Liver (tissue), 3 donors: ENCODE data around the gene SH3BGRL3.

ENCODE experiments used
- GABPA ChIP-seq, 2 donors: IDR thresholded peaks in 1 of 2; conservative IDR thresholded peaks in 1 of 2; 2 replicates each; pipeline ENCODE4 v1.6.1; 2016; ENCODE audit warnings: antibody characterized with exemption in 2 of 2, mild to moderate bottlenecking in 1 of 2, moderate library complexity in 1 of 2
- YY1 ChIP-seq: IDR thresholded peaks from 2 replicates; pipeline ENCODE4 v1.6.1; 2016; ENCODE audit warnings: antibody characterized with exemption, mild to moderate bottlenecking
- TF ChIP-seq, protein P1 (sequence below): fragments of 150-350 bp; IDR thresholded peaks from 2 replicates; pipeline ENCODE4 v1.5.1; 2017; ENCODE audit warnings: improper control_type of control experiment, low read depth, low read length; ENCODE audit not compliant: missing input control
- donor health status: healthy.
- donor health status: healthy.

GRCh38 chr1:26322042-26322331, 42.1 kb downstream of the SH3BGRL3 start:
- TF ChIP-seq GABPA (IDR thresholded peaks at IDR 0.05 in 1 of 2, conservative IDR thresholded peaks at IDR 0.05 in 1 of 2) (no peak), YY1 (no peak)
- TF ChIP-seq, protein P1, sequence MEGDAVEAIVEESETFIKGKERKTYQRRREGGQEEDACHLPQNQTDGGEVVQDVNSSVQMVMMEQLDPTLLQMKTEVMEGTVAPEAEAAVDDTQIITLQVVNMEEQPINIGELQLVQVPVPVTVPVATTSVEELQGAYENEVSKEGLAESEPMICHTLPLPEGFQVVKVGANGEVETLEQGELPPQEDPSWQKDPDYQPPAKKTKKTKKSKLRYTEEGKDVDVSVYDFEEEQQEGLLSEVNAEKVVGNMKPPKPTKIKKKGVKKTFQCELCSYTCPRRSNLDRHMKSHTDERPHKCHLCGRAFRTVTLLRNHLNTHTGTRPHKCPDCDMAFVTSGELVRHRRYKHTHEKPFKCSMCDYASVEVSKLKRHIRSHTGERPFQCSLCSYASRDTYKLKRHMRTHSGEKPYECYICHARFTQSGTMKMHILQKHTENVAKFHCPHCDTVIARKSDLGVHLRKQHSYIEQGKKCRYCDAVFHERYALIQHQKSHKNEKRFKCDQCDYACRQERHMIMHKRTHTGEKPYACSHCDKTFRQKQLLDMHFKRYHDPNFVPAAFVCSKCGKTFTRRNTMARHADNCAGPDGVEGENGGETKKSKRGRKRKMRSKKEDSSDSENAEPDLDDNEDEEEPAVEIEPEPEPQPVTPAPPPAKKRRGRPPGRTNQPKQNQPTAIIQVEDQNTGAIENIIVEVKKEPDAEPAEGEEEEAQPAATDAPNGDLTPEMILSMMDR, result no peak
